Dermis blood vessel endothelial cell (primary cell): ENCODE measurements around the gene ANP32A. TPM values are rescaled to one million over a fixed set of nuclear protein-coding genes. Genes with fewer than 3 reads are reported as not detected.

ENCODE experiments used
- DNase-seq: peaks from one replicate; pipeline ENCODE4 v3.0.0; 2010
- total RNA-seq: library from RNA; depleted of rRNA; stranded (reverse); fragments of >200 nt; gene quantifications from 2 replicates; pipeline ENCODE4 v1.2.3, GENCODE V29; 2014

The ANP32A gene
- total RNA-seq, 1 donor from 2014 or later, result 68.2 TPM

GRCh38 chr15:68739390-68740080 is 81.2 kb downstream of the ANP32A start:
- DNase-seq, result peak; percentile 61

- no peak for DNase-seq
Observed at GRCh38 chr15:68735610-68736009, 85.1 kb downstream of the ANP32A start.

- DNase-seq, result peak; percentile 19
Observed at GRCh38 chr15:68734881-68735280, 85.8 kb downstream of the ANP32A start.

GRCh38 chr15:68734352-68734751 is 86.3 kb downstream of the ANP32A start:
- no peak for DNase-seq

- no peak for DNase-seq
Observed at GRCh38 chr15:68733666-68734065, 87.0 kb downstream of the ANP32A start.

- no peak for DNase-seq
Observed at GRCh38 chr15:68732451-68732850, 88.2 kb downstream of the ANP32A start.

GRCh38 chr15:68730976-68731897 is 89.5 kb downstream of the ANP32A start:
- peak; percentile 33 for DNase-seq

- DNase-seq, result peak; percentile 85
Observed at GRCh38 chr15:68730471-68730919, 90.2 kb downstream of the ANP32A start.

GRCh38 chr15:68729789-68730411 is 90.8 kb downstream of the ANP32A start:
- peak; percentile 93 for DNase-seq

Other genes starting within 250 kb of the ANP32A start
- 1.0 and 1.4 TPM in 2 replicates for gene CORO2B, start 241.9 kb downstream of the ANP32A start, total RNA-seq
- gene SPESP1, start 109.6 kb upstream of the ANP32A start, total RNA-seq, result 1.5 and 4.6 TPM in 2 replicates
- gene NOX5, start 193.8 kb upstream of the ANP32A start, total RNA-seq, result under 0.01 TPM in 1 of 2 replicates, not detected in the other